Measurements from ENCODE around the gene RRP8. TPM values are rescaled to one million over a fixed set of nuclear protein-coding genes. Genes with fewer than 3 reads are reported as not detected.

RRP8 gene
- total and polyA plus RNA-seq, 9 of the 15 experiments (the other 6 are each of a cell fraction or from before 2014, with no cell fraction given) = 5.7 to 47.3 (median 32.6) TPM

DNA sequence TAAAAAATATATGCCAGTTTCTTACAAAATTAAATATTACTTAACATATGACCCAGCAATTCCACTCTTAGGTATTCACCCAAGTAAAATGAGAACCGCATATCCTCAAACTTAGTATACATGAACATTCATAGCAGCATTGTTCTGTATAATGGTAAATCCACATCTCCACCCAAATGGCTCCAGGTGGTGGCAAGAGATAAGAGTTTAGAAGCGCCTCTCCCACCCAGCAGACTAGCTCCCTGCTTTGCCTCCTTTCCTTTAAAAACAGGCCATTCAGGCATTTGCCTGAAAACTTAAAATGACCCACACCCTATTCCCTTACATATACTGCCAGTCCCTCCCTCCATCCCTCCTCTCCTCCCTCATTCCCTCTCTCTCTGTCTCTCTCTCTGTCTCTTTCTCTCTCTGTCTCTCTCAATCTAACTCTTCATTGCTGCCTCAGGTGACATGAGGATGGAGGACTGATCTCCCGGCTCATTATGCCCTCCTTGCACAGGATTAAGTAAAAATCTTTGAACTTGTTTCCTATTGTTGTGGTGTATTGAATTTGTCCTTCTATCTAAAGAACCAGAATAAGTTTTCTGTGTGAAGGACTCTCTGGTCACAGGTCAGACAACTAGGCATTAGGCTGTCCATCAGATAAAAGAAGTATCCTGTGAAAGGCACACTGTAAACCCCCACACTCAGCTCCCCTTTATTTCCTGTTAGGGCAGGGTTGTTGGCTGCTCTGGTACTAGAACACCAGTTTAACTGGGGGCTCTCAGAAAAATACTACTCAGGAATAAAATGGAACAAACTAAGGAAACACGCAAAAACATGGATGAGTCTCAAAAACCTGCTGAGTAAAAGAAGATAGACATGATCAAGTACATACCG, 48.3 kb downstream of the RRP8 start (continued):
- TF ChIP-seq ETV6 (IDR thresholded peaks at IDR 0.05; ENCODE audit: borderline replicate concordance in 1 of 2, low read depth in 2 of 2, low read length in 1 of 2) (no peak), ETV6 (CRISPR knock-in tag; IDR thresholded peaks at IDR 0.05; ENCODE audit: borderline replicate concordance) (no peak), USF1 (CRISPR knock-in tag; IDR thresholded peaks at IDR 0.05) (no peak), ELF4 (CRISPR knock-in tag; IDR thresholded peaks at IDR 0.05) (peak; percentile 76), TBL1XR1 (IDR thresholded peaks at IDR 0.05; ENCODE audit: low read length in 2 of 2) (peak in 1 of 2 experiments; percentile 90; a peak in 3 of 4 replicates), ARID4B (CRISPR knock-in tag; IDR thresholded peaks at IDR 0.05) (no peak), EWSR1 (IDR thresholded peaks at IDR 0.05; ENCODE audit: borderline replicate concordance, low read depth, partially characterized antibody) (no peak), RBM15 (IDR thresholded peaks at IDR 0.05; ENCODE audit: insufficient read depth, low read length) (no peak), MAZ (CRISPR knock-in tag; conservative IDR thresholded peaks at IDR 0.05 in 1 of 2, IDR thresholded peaks at IDR 0.05 in 1 of 2) (peak in 1 of 2 experiments; percentile 23; a peak in 1 of 4 replicates), CHAMP1 (IDR thresholded peaks at IDR 0.05) (no peak; the same call in 1 of the 2 replicates)

Data from K562 (cell line).